GM23338 (cell line): ENCODE measurements around the gene TMEM94. TPM values are rescaled to one million over a fixed set of nuclear protein-coding genes. Genes with fewer than 3 reads are reported as not detected.

Experiments used
- ATAC-seq: fragments of 200-7000 bp; cut with Tn5 transposase; 3 replicates; pipeline ENCODE4 v1.9.1; 2020
- DNase-seq: peaks from one replicate; pipeline ENCODE4 v3.0.0-alpha.2; 2015; ENCODE audit warnings: low spot score
- H2AFZ ChIP-seq: fragments of 200-600 bp; sonication (generic); 2 replicates; pipeline ENCODE4 v1.8.0; 2016; ENCODE audit warnings: antibody characterized with exemption, mild to moderate bottlenecking, moderate library complexity
- H3F3A ChIP-seq: fragments of 200-600 bp; sonication (generic); replicated peaks from 2 replicates; pipeline ENCODE4 v1.8.0; 2017; ENCODE audit warnings: antibody characterized with exemption, mixed run types, low read depth
- H3K27ac ChIP-seq: fragments of 200-600 bp; sonication (generic); 2 replicates; pipeline ENCODE4 v1.6.1; 2016; ENCODE audit warnings: low read depth
- H3K27me3 ChIP-seq: fragments of 200-600 bp; sonication (generic); 2 replicates; pipeline ENCODE4 v1.8.0; 2016; ENCODE audit warnings: mild to moderate bottlenecking, mixed run types, moderate library complexity; ENCODE audit not compliant: insufficient read depth
- H3K36me3 ChIP-seq: fragments of 200-600 bp; sonication (generic); 2 replicates; pipeline ENCODE4 v1.8.0; 2016; ENCODE audit warnings: mild to moderate bottlenecking; ENCODE audit not compliant: insufficient read depth
- H3K4me1 ChIP-seq: fragments of 200-600 bp; sonication (generic); 2 replicates; pipeline ENCODE4 v1.8.0; 2016; ENCODE audit warnings: mild to moderate bottlenecking, moderate library complexity; ENCODE audit not compliant: insufficient read depth
- H3K4me2 ChIP-seq: fragments of 200-600 bp; sonication (generic); 2 replicates; pipeline ENCODE4 v1.7.1; 2017; ENCODE audit warnings: mixed run types
- H3K4me3 ChIP-seq: fragments of 200-600 bp; sonication (generic); 2 replicates; pipeline ENCODE4 v1.6.1; 2016; ENCODE audit warnings: mixed run types
- H3K79me2 ChIP-seq: fragments of 200-600 bp; sonication (generic); replicated peaks from 2 replicates; pipeline ENCODE4 v1.8.0; 2017; ENCODE audit warnings: mild to moderate bottlenecking; ENCODE audit not compliant: insufficient read depth
- H3K9me2 ChIP-seq: fragments of 200-600 bp; sonication (generic); 2 replicates; pipeline ENCODE4 v1.8.0; 2017; ENCODE audit not compliant: insufficient read depth
- H4K20me1 ChIP-seq: fragments of 200-600 bp; sonication (generic); replicated peaks from 2 replicates; pipeline ENCODE4 v1.8.0; 2017; ENCODE audit warnings: mild to moderate bottlenecking; ENCODE audit not compliant: insufficient read depth
- H3K27ac Mint-ChIP-seq: 2 replicates; pipeline ENCODE4 v1.8.0; 2020; ENCODE audit warnings: inconsistent platforms, mild to moderate bottlenecking, moderate library complexity, mixed read lengths
- H3K27me3 Mint-ChIP-seq: 3 replicates; pipeline ENCODE4 v1.8.0; 2022; ENCODE audit warnings: low read depth, mild to moderate bottlenecking, moderate library complexity, mixed read lengths, inconsistent platforms; ENCODE audit not compliant: insufficient read depth, poor library complexity
- H3K36me3 Mint-ChIP-seq: 3 replicates; pipeline ENCODE4 v1.8.0; 2021; ENCODE audit warnings: low read depth, mild to moderate bottlenecking, inconsistent platforms, moderate library complexity, mixed read lengths
- H3K4me1 Mint-ChIP-seq: 3 replicates; pipeline ENCODE4 v1.8.0; 2020; ENCODE audit warnings: mild to moderate bottlenecking, inconsistent platforms, mixed read lengths
- H3K4me3 Mint-ChIP-seq: 3 replicates; pipeline ENCODE4 v1.8.0; 2021; ENCODE audit warnings: moderate library complexity, mild to moderate bottlenecking, inconsistent platforms, mixed read lengths
- H3K9me3 Mint-ChIP-seq: 3 replicates; pipeline ENCODE4 v1.8.0; 2020; ENCODE audit warnings: moderate library complexity, mild to moderate bottlenecking, inconsistent platforms, mixed read lengths
- CREB1 ChIP-seq: fragments of 250-450 bp; sonication (Bioruptor Pico); IDR thresholded peaks from 2 replicates; pipeline ENCODE4 v1.5.0; 2020; ENCODE audit warnings: low read depth, mild to moderate bottlenecking, moderate library complexity
- CTCF ChIP-seq, 2 experiments: fragments of 200-600 bp in 1 of 2; sonication (generic) in 1 of 2; conservative IDR thresholded peaks; 2 replicates each; pipeline versions ENCODE4 v1.5.1 to v1.6.1; 2016 to 2017; ENCODE audit warnings: antibody characterized with exemption in 2 of 2, low read depth in 2 of 2, mild to moderate bottlenecking in 2 of 2, moderate library complexity in 1 of 2
- ETS1 ChIP-seq: IDR thresholded peaks from 2 replicates; pipeline ENCODE4 v1.6.1; 2016; ENCODE audit warnings: antibody characterized with exemption
- EZH2 ChIP-seq: fragments of 200-600 bp; sonication (generic); IDR thresholded peaks from one replicate; pipeline ENCODE4 v1.8.0; 2017; ENCODE audit warnings: antibody characterized with exemption, mild to moderate bottlenecking, low read depth; ENCODE audit not compliant: unreplicated experiment
- EZH2phosphoT487 ChIP-seq: fragments of 200-600 bp; sonication (generic); IDR thresholded peaks from one replicate; pipeline ENCODE4 v1.8.1; 2018; ENCODE audit warnings: antibody characterized with exemption; ENCODE audit not compliant: unreplicated experiment
- JUNB ChIP-seq: IDR thresholded peaks from one replicate; pipeline ENCODE4 v1.6.1; 2016; ENCODE audit warnings: antibody characterized with exemption; ENCODE audit not compliant: unreplicated experiment
- NANOG ChIP-seq: IDR thresholded peaks from 2 replicates; pipeline ENCODE4 v1.6.1; 2016; ENCODE audit warnings: antibody characterized with exemption, borderline replicate concordance
- POLR2AphosphoS5 ChIP-seq: IDR thresholded peaks from 2 replicates; pipeline ENCODE4 v1.6.1; 2016; ENCODE audit warnings: antibody characterized with exemption, low read depth
- REST ChIP-seq: IDR thresholded peaks from one replicate; pipeline ENCODE4 v1.6.1; 2018; ENCODE audit warnings: antibody characterized with exemption; ENCODE audit not compliant: unreplicated experiment
- STAT1 ChIP-seq: IDR thresholded peaks from one replicate; pipeline ENCODE4 v1.6.1; 2016; ENCODE audit warnings: antibody characterized with exemption; ENCODE audit not compliant: unreplicated experiment
- ZNF114 ChIP-seq: fragments of 250-450 bp; sonication (Bioruptor Pico); IDR thresholded peaks from 2 replicates; pipeline ENCODE4 v1.5.0; 2020; ENCODE audit warnings: mild to moderate bottlenecking, moderate library complexity
- ZNF331 ChIP-seq: fragments of 250-450 bp; sonication (Bioruptor Pico); IDR thresholded peaks from 2 replicates; pipeline ENCODE4 v1.5.0; 2020; ENCODE audit warnings: low read depth, mild to moderate bottlenecking, moderate library complexity
- polyA plus RNA-seq: library from polyadenylated mRNA; unstranded; fragments of >200 nt; fragmentation: Nextera tagmentation; extraction: Ambion mirVana; gene quantifications from 2 replicates; pipeline ENCODE4 v1.2.1, GENCODE V29; 2016
- total RNA-seq: library from RNA; depleted of rRNA; stranded (reverse); fragments of >200 nt; shearing (Covaris generic); gene quantifications from 2 replicates; pipeline ENCODE4 v1.2.3, GENCODE V29; 2014

TMEM94 gene
- total and polyA plus RNA-seq, 2 experiments from 2014 or later, result 24.0 to 66.0 TPM

- TF ChIP-seq REST, result no peak
- no peak for TF ChIP-seq CREB1 (CRISPR knock-in tag)
- no peak for TF ChIP-seq ZNF331 (CRISPR knock-in tag)
- no peak for TF ChIP-seq POLR2AphosphoS5
- TF ChIP-seq JUNB, result no peak
- TF ChIP-seq EZH2phosphoT487, result no peak
- TF ChIP-seq ETS1, result no peak
- TF ChIP-seq STAT1, result no peak
- no peak for TF ChIP-seq CTCF (conservative IDR thresholded peaks at IDR 0.05; ENCODE audit: low read depth in 2 of 2)
- no peak for TF ChIP-seq NANOG
- TF ChIP-seq ZNF114 (CRISPR knock-in tag), result no peak
Observed at GRCh38 chr17:75511270-75511609, 54.8 kb downstream of the TMEM94 start (continued).

GRCh38 chr17:75511610-75512575, 55.5 kb downstream of the TMEM94 start:
- no peaks in the 10 kb centered on the region for H3K9me3 Mint-ChIP-seq
- DNase-seq (no peak), ATAC-seq (no peak)
- H3K4me2 ChIP-seq, result no peak overlapping the region
- H3K27me3 Mint-ChIP-seq, result peaks cover 6% of the 10 kb centered on the region
- peaks cover 9% of the 10 kb centered on the region; the same call in 2 of the 3 replicates for H3K4me1 Mint-ChIP-seq
- H3K36me3 ChIP-seq, result no peaks in the 10 kb centered on the region
- no peak overlapping the region for H3K27ac ChIP-seq
- H2AFZ ChIP-seq, result no peak overlapping the region
- no peak overlapping the region for H3K4me3 ChIP-seq
- no peak overlapping the region for H3K4me3 Mint-ChIP-seq
- no peaks in the 10 kb centered on the region for H3K4me1 ChIP-seq
- H3K36me3 Mint-ChIP-seq, result peaks cover 7% of the 10 kb centered on the region
- no peak overlapping the region for H3K27ac Mint-ChIP-seq
- peaks cover 24% of the 10 kb centered on the region for H3K79me2 ChIP-seq
- no peaks in the 10 kb centered on the region for H3F3A ChIP-seq
- H3K9me2 ChIP-seq, result no peaks in the 10 kb centered on the region
- H4K20me1 ChIP-seq, result no peaks in the 10 kb centered on the region; the same call in 1 of the 2 replicates
- H3K27me3 ChIP-seq, result no peaks in the 10 kb centered on the region
- TF ChIP-seq CTCF (conservative IDR thresholded peaks at IDR 0.05; ENCODE audit: low read depth in 2 of 2) (no peak), EZH2 (no peak), NANOG (no peak), CREB1 (CRISPR knock-in tag) (no peak), REST (no peak), JUNB (no peak), STAT1 (no peak)
